H9 (cell line): Measurements from ENCODE around the gene SKIL. TPM values are rescaled to one million over a fixed set of nuclear protein-coding genes. Genes with fewer than 3 reads are reported as not detected.

ENCODE experiments used
- DNase-seq: peaks from one replicate; pipeline ENCODE4 v3.0.0-alpha.2; 2017
- H2AFZ ChIP-seq: one replicate; pipeline ENCODE4 v1.6.1; 2013; ENCODE audit warnings: mild to moderate bottlenecking, low read length, control low read depth, moderate library complexity
- H2AK5ac ChIP-seq: 2 replicates; pipeline ENCODE4 v1.6.1; 2013; ENCODE audit warnings: low read length, control low read depth, mixed read lengths; ENCODE audit not compliant: insufficient read length
- H2BK120ac ChIP-seq: one replicate; pipeline ENCODE4 v1.6.1; 2013; ENCODE audit warnings: low read depth, mild to moderate bottlenecking, low read length, control low read depth, inconsistent platforms; ENCODE audit not compliant: poor library complexity, severe bottlenecking
- H2BK12ac ChIP-seq: 2 replicates; pipeline ENCODE4 v1.6.1; 2013; ENCODE audit warnings: low read length, control low read depth, mixed read lengths, low read depth; ENCODE audit not compliant: insufficient read length
- H2BK15ac ChIP-seq: 2 replicates; pipeline ENCODE4 v1.6.1; 2013; ENCODE audit warnings: low read depth, low read length, control low read depth
- H2BK20ac ChIP-seq: one replicate; pipeline ENCODE4 v1.6.1; 2013; ENCODE audit warnings: low read depth, mild to moderate bottlenecking, low read length, control low read depth, inconsistent platforms; ENCODE audit not compliant: poor library complexity, severe bottlenecking
- H2BK5ac ChIP-seq: 2 replicates; pipeline ENCODE4 v1.6.1; 2013; ENCODE audit warnings: low read length, control low read depth, mixed read lengths; ENCODE audit not compliant: insufficient read length
- H3K14ac ChIP-seq: 2 replicates; pipeline ENCODE4 v1.6.1; 2013; ENCODE audit warnings: low read length, control low read depth; ENCODE audit not compliant: insufficient read depth
- H3K18ac ChIP-seq: 2 replicates; pipeline ENCODE4 v1.6.1; 2013; ENCODE audit warnings: low read depth, mild to moderate bottlenecking, mixed read lengths, low read length, control low read depth; ENCODE audit not compliant: insufficient read length
- H3K23ac ChIP-seq: 2 replicates; pipeline ENCODE4 v1.6.1; 2013; ENCODE audit warnings: low read length, control low read depth, mixed read lengths, low read depth; ENCODE audit not compliant: insufficient read length
- H3K23me2 ChIP-seq: 2 replicates; pipeline ENCODE4 v1.6.1; 2013; ENCODE audit warnings: low read depth, mild to moderate bottlenecking, mixed read lengths, low read length, control low read depth; ENCODE audit not compliant: insufficient read length, poor library complexity, severe bottlenecking
- H3K27ac ChIP-seq: 2 replicates; pipeline ENCODE4 v1.5.1; 2013; ENCODE audit warnings: low read length, control low read depth, mixed read lengths, low read depth; ENCODE audit not compliant: insufficient read length
- H3K27me3 ChIP-seq: 2 replicates; pipeline ENCODE4 v1.6.1; 2013; ENCODE audit warnings: low read length, control low read depth, inconsistent platforms; ENCODE audit not compliant: insufficient read depth
- H3K4ac ChIP-seq: 2 replicates; pipeline ENCODE4 v1.6.1; 2013; ENCODE audit warnings: low read depth, mild to moderate bottlenecking, control low read depth, inconsistent platforms, low read length, moderate library complexity
- H3K4me1 ChIP-seq: 2 replicates; pipeline ENCODE4 v1.6.1; 2013; ENCODE audit warnings: low read length, control low read depth, inconsistent platforms; ENCODE audit not compliant: insufficient read depth
- H3K4me2 ChIP-seq: 2 replicates; pipeline ENCODE4 v1.6.1; 2013; ENCODE audit warnings: low read length, control low read depth, mixed read lengths; ENCODE audit not compliant: insufficient read length, insufficient read depth
- H3K56ac ChIP-seq: 2 replicates; pipeline ENCODE4 v1.6.1; 2013; ENCODE audit warnings: low read depth, mild to moderate bottlenecking, mixed read lengths, low read length, control low read depth; ENCODE audit not compliant: insufficient read length
- H3K79me1 ChIP-seq: 2 replicates; pipeline ENCODE4 v1.6.1; 2013; ENCODE audit warnings: low read depth, mild to moderate bottlenecking, moderate library complexity, low read length, control low read depth, inconsistent platforms; ENCODE audit not compliant: insufficient read depth, poor library complexity, severe bottlenecking
- H3K79me2 ChIP-seq: 2 replicates; pipeline ENCODE4 v1.6.1; 2013; ENCODE audit warnings: low read length, control low read depth, inconsistent platforms; ENCODE audit not compliant: insufficient read depth
- H3K9ac ChIP-seq: 2 replicates; pipeline ENCODE4 v1.6.1; 2013; ENCODE audit warnings: low read length, control low read depth, mixed read lengths; ENCODE audit not compliant: insufficient read length; ENCODE audit errors: extremely low read depth
- H3K9me3 ChIP-seq: one replicate; pipeline ENCODE4 v1.6.1; 2013; ENCODE audit warnings: low read depth, low read length, inconsistent platforms; ENCODE audit not compliant: control insufficient read depth
- H3T11ph ChIP-seq: one replicate; pipeline ENCODE4 v1.6.1; 2013; ENCODE audit warnings: mild to moderate bottlenecking, low read length, control low read depth, inconsistent platforms
- H4K20me1 ChIP-seq: one replicate; pipeline ENCODE4 v1.6.1; 2013; ENCODE audit not compliant: control insufficient read depth, insufficient read length, insufficient read depth
- H4K5ac ChIP-seq: 2 replicates; pipeline ENCODE4 v1.6.1; 2013; ENCODE audit warnings: low read depth, mild to moderate bottlenecking, mixed read lengths, low read length, control low read depth; ENCODE audit not compliant: insufficient read length
- H4K8ac ChIP-seq: replicated peaks from 2 replicates; pipeline ENCODE4 v1.6.1; 2013; ENCODE audit warnings: low read length, control low read depth, mixed read lengths, low read depth; ENCODE audit not compliant: insufficient read length
- H4K91ac ChIP-seq: 2 replicates; pipeline ENCODE4 v1.6.1; 2013; ENCODE audit warnings: low read depth, mild to moderate bottlenecking, moderate library complexity, mixed read lengths, low read length, control low read depth; ENCODE audit not compliant: insufficient read length
- H3K27ac Mint-ChIP-seq, 3 experiments: 2 replicates in 2 of 3; 3 replicates in 1 of 3; pipeline ENCODE4 v1.8.0; 2020 to 2021; ENCODE audit warnings: mixed read lengths in 3 of 3, mild to moderate bottlenecking in 1 of 3, moderate library complexity in 1 of 3
- H3K27me3 Mint-ChIP-seq: 2 replicates; pipeline ENCODE4 v1.8.0; 2021; ENCODE audit warnings: low read depth, mild to moderate bottlenecking, moderate library complexity, mixed read lengths
- H3K36me3 Mint-ChIP-seq, 3 experiments: 2 replicates in 2 of 3; 3 replicates in 1 of 3; pipeline ENCODE4 v1.8.0; 2020 to 2021; ENCODE audit warnings: low read depth in 3 of 3, mixed read lengths in 3 of 3; ENCODE audit not compliant: insufficient read depth in 1 of 3
- H3K4me1 Mint-ChIP-seq, 2 experiments: 2 replicates each; pipeline ENCODE4 v1.8.0; 2020; ENCODE audit warnings: mixed read lengths in 2 of 2
- H3K4me3 Mint-ChIP-seq, 2 experiments: 2 replicates in 1 of 2; 3 replicates in 1 of 2; pipeline ENCODE4 v1.8.0; 2020 to 2021; ENCODE audit warnings: mild to moderate bottlenecking in 2 of 2, mixed read lengths in 2 of 2, moderate library complexity in 1 of 2
- H3K9me3 Mint-ChIP-seq, 2 experiments: 2 replicates in 1 of 2; 3 replicates in 1 of 2; pipeline ENCODE4 v1.8.0; 2020; ENCODE audit warnings: mild to moderate bottlenecking in 2 of 2, mixed read lengths in 2 of 2, moderate library complexity in 1 of 2
- CTCF ChIP-seq: fragments of 200-600 bp; sonication (generic); conservative IDR thresholded peaks from 3 replicates; pipeline ENCODE4 v1.8.0; 2021; ENCODE audit warnings: antibody characterized with exemption, mild to moderate bottlenecking
- WGBS: extraction: QIAGEN DNeasy Blood & Tissue Kit; methylation state at CpG from one replicate; pipeline ENCODE4 v1.1.7; 2013; ENCODE audit warnings: missing lambda C conversion rate, low lambda C conversion rate, mixed read lengths; ENCODE audit not compliant: insufficient read length; ENCODE audit errors: extremely low coverage; 5-methylcytosine and 5-hydroxymethylcytosine counted together
- total RNA-seq: library from RNA; stranded (reverse); gene quantifications from 2 replicates; pipeline ENCODE4 v1.2.1, GENCODE V29; 2021

The SKIL gene
- total RNA-seq, 1 experiment from 2014 or later, result 170 TPM

GRCh38 chr3:170372190-170372879, 14.8 kb downstream of the SKIL start:
- Histone ChIP-seq H3T11ph (no peak overlapping the region), H3K56ac (no peak overlapping the region), H3K79me2 (peaks cover 61% of the 10 kb centered on the region), H3K4ac (no peak overlapping the region), H2BK20ac (no peak overlapping the region), H3K9me3 (no peaks in the 10 kb centered on the region), H3K4me1 (no peaks in the 10 kb centered on the region), H3K79me1 (no peaks in the 10 kb centered on the region), H3K23me2 (no peaks in the 10 kb centered on the region), H2BK5ac (no peak overlapping the region), H2AK5ac (no peak overlapping the region), H2BK12ac (no peak overlapping the region), H3K27ac (no peak overlapping the region), H4K91ac (no peak overlapping the region), H4K8ac (no peak overlapping the region), H4K20me1 (no peaks in the 10 kb centered on the region), H4K5ac (no peak overlapping the region), H3K27me3 (no peaks in the 10 kb centered on the region), H2BK120ac (no peak overlapping the region), H3K23ac (no peak overlapping the region), H2AFZ (no peak overlapping the region), H3K18ac (no peak overlapping the region), H2BK15ac (no peak overlapping the region), H3K14ac (no peak overlapping the region), H3K4me2 (no peak overlapping the region), H3K9ac (no peak overlapping the region)
- Mint-ChIP-seq H3K27ac (0 out of 7 replicates have a peak overlapping the region, but pooled peaks of 1 of the 3 experiments have one; percentile 28), H3K4me1 (peaks cover 7 to 8% of the 10 kb centered on the region in 2 experiments), H3K36me3 (peaks cover 14 to 65% (median 24%) of the 10 kb centered on the region in 3 experiments; a peak in 6 of 7 replicates), H3K4me3 (no peak overlapping the region), H3K9me3 (no peaks in the 10 kb centered on the region), H3K27me3 (no peaks in the 10 kb centered on the region)
- WGBS, result no CpG with 5 or more reads among the region's 2 CpGs
- DNase-seq, result no peak
- no peak for TF ChIP-seq CTCF
